Measurements from ENCODE around the gene GLS.

GRCh38 chr2:190941571-190941970 is 61.0 kb downstream of the GLS start:
- no peak for TF ChIP-seq FOXK2 (IDR thresholded peaks at IDR 0.05)
- TF ChIP-seq SP1 (IDR thresholded peaks at IDR 0.05), result no peak
- TF ChIP-seq LEF1 (IDR thresholded peaks at IDR 0.05; ENCODE audit: borderline replicate concordance), result no peak
- TF ChIP-seq BHLHE40 (IDR thresholded peaks at IDR 0.05; ENCODE audit: borderline replicate concordance), result no peak
- TF ChIP-seq FOXA1 (IDR thresholded peaks at IDR 0.05), result no peak
- no peak for TF ChIP-seq ZNF384 (IDR thresholded peaks at IDR 0.05)
- no peak for TF ChIP-seq ARNT (IDR thresholded peaks at IDR 0.05)
- no peak for TF ChIP-seq L3MBTL2 (conservative IDR thresholded peaks at IDR 0.05)
- TF ChIP-seq SUZ12 (IDR thresholded peaks at IDR 0.05), result no peak
- TF ChIP-seq, protein P1, sequence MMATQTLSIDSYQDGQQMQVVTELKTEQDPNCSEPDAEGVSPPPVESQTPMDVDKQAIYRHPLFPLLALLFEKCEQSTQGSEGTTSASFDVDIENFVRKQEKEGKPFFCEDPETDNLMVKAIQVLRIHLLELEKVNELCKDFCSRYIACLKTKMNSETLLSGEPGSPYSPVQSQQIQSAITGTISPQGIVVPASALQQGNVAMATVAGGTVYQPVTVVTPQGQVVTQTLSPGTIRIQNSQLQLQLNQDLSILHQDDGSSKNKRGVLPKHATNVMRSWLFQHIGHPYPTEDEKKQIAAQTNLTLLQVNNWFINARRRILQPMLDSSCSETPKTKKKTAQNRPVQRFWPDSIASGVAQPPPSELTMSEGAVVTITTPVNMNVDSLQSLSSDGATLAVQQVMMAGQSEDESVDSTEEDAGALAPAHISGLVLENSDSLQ (IDR thresholded peaks at IDR 0.05), result no peak
- no peak for TF ChIP-seq NFRKB (IDR thresholded peaks at IDR 0.05)
- TF ChIP-seq TARDBP (IDR thresholded peaks at IDR 0.05), result no peak

Measured in HEK293T (cell line).